ENCODE data around the gene SH3BP5.

The SH3BP5 gene

GRCh38 chr3:15205934-15206661 lies 126.3 kb downstream of the SH3BP5 start, which contains the start of gene CAPN7:
Gene CAPN7 (plus strand): TSS chr3:15206246. CDS start chr3:15206496, 250 bp downstream.
- DNase-seq (ENCODE audit: low read depth in 2 of 2) = peak; percentile 84 to 85

GRCh38 chr3:15205482-15205933 lies 126.9 kb downstream of the SH3BP5 start:
- DNase-seq (ENCODE audit: low read depth in 2 of 2) = no peak

Data from fibroblast of skin of left quadriceps (primary cell).